Activated CD4-positive, alpha-beta T cell treated with anti-CD3 and anti-CD28 coated beads, Interleukin-2, Interleukin-4, amounts not matched to agents 100 ng/mL and 50 ng/mL, durations not matched to agents 16 hours and 8 hours (primary cell): Measurements from ENCODE around the gene TCEA2.

Source experiments
- DNase-seq: peaks from one replicate; pipeline ENCODE4 v3.0.0-alpha.2; 2020; ENCODE audit warnings: low spot score

Gene TCEA2

DNA sequence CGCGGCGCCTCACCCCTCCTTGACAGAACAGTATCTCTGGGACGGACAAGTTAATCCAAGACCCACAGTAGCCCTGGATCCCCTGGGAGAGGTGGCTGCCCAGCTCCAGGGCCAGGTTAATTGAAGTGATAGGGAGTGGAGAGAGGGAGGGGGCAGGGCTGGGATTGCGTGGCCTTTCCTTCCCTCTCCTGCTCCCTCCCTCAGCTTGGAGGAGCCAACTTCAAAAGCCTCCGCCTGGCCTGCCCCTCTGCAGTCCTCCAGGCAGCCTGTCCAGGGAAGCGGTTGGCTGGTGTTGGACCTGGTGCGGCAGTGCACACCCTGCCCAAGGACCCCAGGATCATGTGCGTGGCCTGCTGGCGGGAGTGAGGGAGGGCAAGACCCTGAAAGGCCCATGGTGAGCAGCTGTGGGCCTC is 27.1 kb upstream of the TCEA2 start, which contains the start of gene C20orf204:
TSS of gene C20orf204 (plus strand) at position 250 of the 413 bp plus-strand sequence. CDS start at position 392, 142 bp downstream.
- no peak for DNase-seq

DNA sequence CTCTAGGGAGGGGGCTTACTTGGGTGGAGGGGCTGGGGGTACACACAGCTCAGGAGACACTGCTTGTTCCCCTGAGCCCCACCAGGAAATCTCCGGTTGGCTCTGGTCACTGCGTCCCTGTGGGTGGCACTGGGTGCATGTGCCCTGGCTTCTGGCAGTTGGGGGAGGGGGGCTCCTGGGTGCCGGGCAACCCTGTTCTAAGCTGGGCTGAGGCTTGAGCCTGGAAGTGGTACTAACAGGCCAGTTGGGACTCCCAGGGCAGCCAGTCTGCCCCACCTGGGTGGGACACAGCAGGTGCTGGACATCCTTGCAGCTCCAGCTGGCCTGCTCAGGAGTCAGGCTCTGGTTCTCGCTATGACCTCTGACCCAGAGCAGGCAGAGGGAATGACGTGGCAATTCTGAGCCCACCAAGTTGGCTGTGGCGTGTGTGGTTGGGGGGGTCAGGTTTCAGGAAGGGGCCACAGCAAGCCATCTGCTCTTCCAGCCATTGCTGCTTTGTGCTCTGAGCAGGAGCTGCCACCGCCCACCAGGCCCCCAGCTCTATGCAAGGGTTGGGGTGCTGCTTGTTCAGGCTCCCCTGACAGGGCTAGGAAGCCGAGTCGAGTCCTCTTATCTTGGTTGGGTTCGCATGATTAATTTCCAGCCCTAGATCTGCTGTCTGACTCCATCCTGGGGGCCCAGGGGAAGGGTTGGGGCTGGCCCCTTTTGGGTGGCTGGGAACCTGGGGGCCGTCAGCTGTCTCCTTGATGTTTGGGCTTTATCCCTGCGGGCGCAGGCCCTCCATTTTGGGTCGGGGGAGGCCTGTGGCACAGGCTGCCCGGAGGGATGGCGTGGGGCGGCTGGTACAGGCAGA is 26.4 kb upstream of the TCEA2 start:
- no peak for DNase-seq

DNA sequence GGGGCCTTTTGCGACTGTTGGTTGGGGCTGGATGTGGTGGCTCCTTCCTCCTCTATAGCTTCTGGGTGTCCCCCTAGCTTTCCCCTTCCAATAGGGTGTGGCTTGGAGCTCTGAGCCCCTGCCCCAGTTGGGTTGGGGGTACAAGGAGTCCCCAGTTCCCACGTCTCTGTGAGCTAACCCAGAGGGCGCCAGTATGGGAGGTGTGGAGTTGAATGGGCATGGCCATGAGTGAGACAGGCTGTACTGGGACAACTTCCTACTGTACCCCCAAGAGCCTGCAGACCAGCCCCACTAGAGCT is 25.9 kb upstream of the TCEA2 start:
- no peak for DNase-seq

DNA sequence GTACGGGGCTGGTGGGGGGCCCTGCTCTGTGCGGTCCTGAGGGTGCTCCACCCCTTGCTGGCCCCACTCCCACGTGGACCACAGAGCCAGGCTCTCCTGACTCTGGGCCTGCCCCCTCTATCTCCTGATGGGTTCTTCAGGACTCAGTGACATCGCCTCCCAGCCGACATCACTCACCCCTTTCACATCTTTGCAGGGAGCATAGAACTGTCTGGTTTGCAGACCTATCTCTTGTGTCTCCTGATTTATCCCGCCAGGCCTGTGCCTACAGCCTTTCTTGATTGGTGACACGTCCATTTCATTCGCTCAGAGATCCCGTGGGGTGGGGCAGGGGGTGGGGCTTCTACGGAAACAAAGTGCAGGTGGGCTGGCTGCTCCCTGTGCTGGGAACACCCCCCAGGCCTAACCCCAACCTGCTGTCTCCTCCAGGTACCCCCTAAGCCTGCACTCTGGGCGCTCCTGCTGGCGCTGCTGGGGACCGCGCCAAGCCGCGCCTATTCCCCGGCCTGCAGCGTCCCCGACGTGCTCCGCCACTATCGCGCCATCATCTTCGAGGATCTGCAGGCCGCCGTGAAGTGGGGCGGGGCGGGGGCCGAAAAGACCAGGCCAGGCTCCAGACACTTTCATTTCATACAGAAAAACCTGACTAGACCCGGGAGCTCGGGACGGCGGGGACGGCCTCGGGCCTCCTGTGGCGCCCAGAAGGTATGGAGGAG is 25.3 kb upstream of the TCEA2 start:
- no peak for DNase-seq

DNA sequence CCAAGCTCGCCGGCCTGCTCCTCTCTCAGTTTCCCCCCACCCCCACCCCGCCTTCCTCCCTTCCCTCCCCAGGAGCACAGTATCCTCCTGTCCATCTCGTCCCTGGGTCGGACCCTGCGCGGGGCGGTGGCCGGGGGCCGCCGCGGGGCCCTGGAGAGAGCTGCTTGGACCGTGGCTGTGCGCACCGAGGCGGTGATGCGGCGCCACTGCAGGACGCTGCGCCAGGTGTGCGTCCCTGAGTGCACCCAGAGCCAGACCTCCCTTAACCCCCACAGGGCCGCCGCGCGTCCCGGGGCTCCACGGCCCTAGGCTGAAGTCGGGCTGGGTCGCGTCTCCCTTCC is 24.8 kb upstream of the TCEA2 start:
- DNase-seq: no peak

DNA sequence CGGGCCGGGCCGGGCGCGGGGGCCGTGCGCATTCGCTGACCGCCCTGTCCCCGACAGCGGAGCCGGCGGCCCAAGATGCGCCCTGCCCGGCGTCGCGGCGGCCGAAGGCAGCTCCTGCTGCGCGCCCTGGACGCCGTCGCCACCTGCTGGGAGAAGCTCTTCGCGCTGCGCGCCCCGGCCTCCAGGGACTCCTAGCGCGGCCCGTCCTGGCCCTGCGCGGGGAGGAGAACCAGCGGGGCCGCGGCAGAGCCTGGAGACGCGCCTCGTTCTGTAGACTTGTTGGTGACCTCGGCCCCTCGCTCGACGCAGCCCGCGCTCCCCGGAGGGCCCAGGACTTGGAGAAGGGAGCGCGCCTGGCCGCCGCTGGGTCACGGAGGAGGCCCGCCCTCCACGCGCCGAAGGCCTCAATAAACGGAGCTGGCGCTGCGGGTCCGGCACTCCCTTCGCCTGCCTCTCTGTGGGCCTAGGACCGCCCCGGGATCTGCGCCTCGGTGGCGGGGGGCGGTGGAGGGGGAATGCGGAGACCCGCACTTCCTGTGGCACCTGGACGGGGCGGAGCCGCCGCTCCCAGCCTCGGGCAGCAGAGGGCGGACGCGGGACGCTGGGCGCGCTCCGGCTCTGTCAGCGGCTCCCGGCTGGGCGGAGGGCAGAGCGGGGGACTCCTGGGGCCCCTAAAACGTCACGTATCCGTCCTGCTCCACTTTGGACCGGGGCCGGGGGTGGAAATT is 24.3 kb upstream of the TCEA2 start:
- DNase-seq: peak; percentile 74

DNA sequence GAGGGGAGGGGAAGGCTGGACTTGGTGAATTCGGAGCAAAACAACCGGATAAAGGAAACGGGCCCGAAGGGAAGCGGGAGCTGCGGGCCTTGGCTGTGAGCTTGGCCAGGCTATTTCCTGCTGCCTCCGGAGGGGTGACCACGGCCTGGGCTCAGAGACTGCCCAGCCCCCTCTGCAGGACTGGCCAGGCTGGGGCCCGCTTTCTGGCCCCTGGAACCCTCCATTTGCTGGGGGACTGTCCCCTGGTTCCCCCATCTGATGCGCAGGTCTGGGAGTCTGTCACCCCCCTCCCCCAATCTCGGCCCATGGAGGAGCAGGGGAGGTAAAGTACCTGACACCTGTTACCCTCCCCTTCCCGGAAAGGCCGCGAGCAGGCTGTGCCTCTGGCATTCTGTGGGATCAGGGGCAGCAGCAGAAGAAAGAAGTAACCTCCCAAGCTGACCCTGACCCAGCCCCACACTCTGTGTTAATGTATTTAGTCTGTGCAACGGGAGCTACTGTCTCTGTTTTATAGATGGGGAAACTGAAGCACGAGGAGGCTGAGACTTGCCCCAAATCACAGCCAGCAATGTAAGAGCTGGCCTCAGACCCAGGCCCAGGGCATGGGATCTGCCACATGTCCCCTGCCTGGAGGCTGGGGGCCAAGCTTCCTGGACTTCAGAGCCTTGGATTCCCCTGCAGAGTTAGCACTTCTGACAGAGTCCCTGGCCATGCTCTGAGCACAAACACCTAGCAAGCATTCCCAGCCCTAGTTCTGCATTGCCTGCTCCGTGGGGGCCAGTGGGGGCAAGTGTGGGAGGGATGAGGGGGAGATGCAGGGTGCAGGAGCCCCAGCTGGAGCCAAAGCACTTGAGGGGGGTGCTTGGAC is 23.5 kb upstream of the TCEA2 start:
- DNase-seq: no peak

DNA sequence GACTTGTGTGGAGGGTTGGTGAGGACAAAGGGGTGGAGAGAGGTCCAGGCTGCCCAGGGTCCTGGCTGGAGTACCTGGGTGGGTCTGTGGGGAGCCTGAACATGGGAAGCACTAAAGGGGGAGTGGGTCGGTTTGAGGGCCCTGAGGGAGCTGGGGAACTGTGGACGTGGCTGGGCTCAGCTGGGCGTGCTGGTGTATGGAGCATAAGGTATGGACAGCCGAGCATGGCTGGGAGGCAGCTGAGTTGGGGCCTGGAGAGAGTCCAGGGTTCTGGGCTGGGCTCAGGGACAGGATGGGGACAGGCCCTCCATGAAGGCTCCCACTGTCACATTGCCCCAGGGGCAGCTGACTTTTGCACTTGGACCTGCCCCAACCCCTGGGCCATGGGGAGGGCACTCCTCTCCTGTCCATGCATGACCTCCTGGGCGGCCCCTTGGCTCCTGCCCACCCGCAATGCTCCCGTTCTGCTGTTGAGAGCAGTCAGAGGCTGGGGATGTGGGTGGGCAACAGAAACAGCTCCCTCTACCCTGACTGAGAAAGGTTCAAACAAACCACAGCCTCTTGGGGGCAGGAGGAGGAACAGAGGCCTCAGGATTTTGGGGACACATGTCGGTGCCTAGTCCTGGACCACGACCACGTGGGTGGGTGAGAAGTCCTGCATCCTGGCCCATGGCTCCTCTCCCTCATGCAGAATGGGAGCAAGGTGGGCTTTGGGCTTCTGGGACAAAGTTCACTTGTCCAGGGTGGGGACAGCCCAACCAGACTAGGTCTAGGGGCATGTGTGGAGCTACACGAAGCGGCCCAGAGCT is 22.6 kb upstream of the TCEA2 start:
- no peak for DNase-seq

DNA sequence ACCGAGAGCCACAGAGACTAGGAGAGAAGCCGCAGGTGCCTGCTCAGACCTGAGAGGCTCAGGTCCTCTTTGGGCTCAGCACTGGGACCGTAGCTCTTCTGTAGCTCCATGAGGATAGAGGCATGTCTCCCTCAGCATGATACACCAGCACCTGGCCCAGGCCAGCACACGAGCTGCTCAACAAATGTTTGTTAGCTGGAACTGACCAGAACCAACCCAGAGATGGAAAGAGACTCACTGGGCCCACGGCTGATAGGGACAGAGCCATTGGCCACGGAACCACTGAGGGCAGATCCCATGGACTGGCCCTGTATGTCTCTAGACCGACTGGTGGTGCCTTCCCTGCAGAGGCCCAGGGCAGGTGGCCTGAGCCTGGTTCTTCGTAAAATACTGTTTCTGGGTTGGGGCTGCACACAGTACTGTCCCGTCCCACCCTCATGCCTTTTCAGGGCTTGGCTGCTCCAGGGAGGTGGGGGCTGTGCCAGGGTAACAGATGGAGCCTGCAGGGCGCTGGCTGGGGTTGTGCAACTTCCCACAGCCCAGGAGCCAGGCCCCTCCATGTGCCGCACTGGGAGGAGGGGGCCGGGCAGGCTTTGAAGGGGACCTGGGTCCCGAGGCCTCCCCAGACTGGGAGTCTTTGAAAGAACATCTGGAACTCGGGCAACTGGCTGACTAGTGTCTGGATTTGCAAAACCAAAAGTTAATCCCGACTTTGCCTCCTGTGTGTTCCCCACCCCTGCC is 21.8 kb upstream of the TCEA2 start:
- DNase-seq: no peak

DNA sequence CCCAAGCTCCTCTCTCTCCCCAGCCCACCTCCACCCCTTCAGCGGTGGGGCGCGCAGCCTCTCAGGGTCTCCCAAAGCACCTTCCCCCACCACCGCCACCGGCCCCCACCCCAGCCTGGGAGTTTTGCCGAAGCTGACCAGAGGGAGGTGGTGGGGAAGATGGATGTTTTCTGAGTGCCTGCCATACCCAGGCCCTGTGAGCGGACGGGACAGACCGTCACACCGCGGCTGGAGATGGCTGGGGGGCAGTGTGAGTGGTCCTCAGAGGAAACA is 21.3 kb upstream of the TCEA2 start:
- no peak for DNase-seq

DNA sequence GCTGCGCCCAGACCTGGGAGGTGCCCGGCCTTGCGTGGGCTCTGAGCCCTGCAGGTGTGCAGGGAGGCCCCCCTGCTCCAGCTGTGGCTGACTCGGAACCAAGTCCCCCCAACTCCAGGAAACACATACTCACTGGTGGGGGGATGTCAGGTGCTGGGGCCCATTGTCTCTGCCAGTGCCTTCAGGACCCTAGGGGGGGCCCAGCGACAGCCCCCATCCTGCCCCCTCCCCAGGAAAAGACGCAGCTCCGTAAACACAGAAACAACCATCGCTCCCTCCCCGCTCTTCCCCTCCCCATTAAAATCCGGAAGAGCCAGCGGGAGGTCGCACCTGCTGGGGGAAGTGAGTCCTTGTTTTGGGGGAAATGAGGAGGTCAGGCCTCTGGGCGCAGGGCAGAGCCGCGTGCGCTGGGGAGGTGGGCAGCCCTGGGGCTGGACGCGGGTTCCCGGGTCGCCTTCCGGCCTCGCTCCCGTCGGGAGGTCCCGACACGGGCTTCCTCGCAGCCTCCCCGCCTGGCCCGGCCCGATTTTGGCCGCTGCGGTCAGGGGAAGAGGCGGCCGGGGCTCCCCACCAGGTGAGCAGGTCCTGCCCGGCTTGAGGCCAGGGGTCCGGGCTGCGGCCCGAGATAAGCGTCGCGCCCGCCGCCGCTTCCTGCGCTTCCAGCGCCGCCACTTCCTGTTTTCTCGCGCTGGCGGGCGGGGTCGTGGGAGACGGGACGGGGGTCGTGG is 20.8 kb upstream of the TCEA2 start:
- DNase-seq: no peak

DNA sequence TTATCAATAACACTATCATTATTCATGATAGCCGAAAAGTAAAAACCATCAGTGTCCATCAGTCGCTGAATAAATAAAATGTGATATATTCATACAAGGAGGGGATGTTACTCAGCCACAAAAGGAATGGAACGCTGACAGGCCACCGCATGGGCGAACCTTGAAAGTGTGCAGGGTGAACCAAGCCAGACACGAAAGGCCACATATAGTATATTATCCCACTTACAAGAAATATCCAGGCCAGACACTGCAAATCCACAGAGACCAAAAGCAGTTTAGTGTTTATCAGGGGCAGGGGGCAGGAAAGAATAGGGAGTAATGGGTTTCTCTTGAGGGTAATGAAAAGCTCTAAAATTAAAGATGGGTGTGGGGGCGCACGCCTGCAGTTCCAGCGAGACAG is 19.2 kb upstream of the TCEA2 start:
- no peak for DNase-seq

DNA sequence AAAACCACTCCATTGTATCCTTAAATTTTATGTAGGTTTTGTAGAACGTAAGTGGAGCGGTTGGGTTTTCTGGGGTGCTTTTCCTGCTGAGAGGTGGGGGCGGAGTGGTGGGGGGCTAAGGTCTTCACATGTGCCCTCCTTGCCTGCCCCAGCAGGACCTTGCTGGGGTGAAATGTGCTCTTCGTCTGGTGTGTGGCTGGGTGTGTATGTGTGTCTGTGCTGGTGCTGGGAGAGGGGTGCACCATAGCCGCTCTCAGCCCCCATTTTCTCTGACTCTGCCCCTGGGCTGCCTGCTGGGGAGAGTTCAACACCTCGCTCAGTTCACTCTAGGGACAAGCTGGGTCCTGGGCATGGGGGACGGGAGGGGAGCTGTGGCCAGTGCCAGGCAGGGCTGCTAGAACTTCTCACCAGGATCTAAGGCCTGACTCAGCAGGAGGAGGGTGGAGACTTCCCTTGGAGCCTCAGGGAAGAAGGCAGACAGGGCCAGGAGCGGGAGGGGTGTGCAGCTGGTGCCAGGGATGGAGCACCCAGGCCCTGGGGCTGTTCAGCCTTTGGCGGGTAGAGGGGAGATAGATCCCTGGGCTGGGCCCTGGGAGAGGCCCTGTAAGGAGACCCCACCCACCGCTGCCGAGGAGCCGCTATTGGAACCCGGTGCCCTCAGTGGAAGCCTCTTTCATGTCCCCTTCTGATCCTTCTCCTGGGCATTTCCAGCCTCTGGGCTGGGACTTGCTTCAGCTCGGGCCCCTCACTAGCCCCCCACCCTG is 18.3 kb upstream of the TCEA2 start:
- no peak for DNase-seq

DNA sequence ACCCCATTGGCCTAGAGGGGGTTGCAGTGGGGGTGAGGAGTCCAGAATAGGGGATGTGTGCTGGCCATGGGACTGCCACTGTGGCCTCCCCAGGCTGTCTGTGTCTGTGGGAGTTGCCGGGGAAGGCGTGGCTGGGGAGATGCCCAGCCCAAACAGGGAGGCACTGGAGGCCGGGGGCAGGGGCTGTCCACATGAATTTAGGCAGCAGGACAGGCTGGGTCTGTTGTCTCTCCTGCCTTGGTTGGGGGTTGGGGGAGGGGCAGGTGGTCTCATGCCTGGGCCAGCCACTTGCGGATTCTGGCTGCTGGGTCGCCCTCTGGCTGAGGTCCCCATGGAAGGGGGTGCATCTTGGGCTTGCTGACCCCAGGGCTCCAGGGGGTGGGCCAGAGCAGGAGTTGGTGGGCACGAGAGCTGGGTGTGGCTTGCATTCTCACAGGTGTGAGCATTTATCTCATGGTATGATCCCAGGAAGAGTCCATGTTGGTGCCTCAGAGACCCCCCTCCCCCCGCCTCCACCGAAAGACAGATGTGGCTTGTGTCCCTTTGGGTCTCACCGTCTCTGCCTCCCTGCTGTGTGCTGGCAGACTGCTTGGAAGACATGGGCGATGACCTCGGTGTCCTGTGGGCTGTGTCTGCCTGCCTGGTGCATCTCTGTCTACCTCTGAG is 17.5 kb upstream of the TCEA2 start:
- DNase-seq: no peak

DNA sequence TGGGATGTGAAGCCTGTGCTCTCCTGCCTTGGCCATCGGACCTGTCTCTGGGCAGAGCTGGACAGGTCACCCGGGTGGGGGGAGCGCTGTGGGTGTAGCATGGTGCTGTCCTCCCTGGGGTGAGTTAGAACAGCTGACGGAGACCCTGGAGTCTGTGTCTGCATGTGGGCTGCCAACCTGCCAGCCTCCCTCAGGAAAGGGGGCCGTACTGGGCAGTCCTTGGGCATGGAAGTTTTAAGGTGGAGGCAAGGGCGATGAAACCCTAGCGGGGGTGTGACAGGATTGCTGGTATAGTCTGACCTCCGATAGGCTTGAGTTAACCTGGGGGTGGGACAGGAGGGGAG is 16.0 kb upstream of the TCEA2 start:
- DNase-seq: no peak

DNA sequence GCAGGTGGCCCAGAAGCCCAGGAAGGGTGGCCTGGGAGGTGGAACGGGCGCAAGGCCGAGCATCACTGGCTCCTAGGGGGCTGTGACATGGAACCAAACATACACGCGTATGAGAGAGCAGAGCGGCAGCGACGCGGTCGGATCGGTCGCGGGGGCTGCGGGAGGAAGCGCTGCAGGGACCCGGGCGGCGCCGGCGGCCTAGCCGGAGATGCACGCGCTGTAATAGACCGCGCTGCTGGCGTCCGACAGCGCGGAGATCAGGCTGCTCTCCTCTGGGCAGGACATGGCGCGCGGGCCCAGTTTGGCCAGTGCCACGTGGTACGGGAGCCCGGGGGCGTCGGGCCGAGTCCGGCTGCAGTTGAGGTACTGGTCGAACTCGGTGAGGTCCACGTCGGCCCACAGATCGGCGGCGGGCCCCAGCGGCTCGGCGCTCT is 15.0 kb upstream of the TCEA2 start:
- no peak for DNase-seq

DNA sequence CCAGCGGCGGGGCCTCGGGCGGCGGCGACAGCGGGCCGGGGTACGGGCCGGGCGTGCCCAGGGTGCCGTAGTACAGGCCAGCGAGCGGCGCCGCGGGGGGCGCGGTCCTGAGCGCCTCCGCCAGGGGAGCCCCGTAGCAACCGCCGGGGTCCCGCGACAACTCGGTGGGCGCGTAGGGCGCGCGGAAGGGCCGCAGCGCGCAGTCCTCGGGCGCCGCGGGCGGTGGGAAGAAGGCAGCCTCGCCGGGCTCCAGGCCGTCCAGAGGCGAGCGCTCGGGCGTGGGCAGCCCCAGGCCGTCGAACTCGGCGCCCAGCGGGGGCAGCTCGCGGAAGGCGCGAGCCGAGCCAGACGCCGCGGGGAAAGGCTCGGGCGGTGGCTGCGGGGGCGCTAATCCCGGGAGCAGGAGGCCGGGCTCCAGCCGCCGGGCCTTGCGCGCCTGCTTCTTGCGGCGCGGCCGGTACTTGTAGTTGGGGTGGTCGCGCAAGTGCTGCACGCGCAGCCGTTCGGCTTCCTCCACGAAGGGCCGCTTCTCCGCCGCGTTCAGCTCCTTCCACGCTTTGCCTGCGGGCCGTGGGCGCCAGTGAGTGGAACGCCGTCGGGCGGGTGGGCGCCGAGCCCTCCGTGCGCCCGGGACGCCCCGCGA is 14.5 kb upstream of the TCEA2 start:
- no peak for DNase-seq
